Common myeloid progenitor, CD34-positive (primary cell): Measurements from ENCODE around the gene GRXCR2.
A peak's percentile ranks its signal among the peaks of the same experiment; 100 is the strongest.

Experiments used
- CTCF ChIA-PET: fragments of 350-600 bp; sonication (Branson Sonifier 250); formaldehyde crosslinking; loops from one replicate; lab custom pipeline; 2021; ENCODE audit warnings: antibody characterized with exemption; lab: Charles Lee
- POLR2A ChIA-PET: fragments of 350-600 bp; sonication (Branson Sonifier 250); formaldehyde crosslinking; loops from one replicate; lab custom pipeline; 2021; ENCODE audit warnings: antibody characterized with exemption; lab: Charles Lee
- DNase-seq, 3 donors: peaks; one replicate each; pipeline versions ENCODE4 v3.0.0 to v3.0.0-alpha.2; 2013
- H3K27ac ChIP-seq, 2 experiments: 1 replicate in 1 of 2; 2 replicates in 1 of 2; pipeline ENCODE4 v1.7.0; 2013; ENCODE audit warnings: inconsistent platforms in 2 of 2, low read length in 2 of 2, mild to moderate bottlenecking in 2 of 2, low read depth in 1 of 2, moderate library complexity in 1 of 2; ENCODE audit not compliant: severe bottlenecking in 2 of 2, insufficient read depth in 1 of 2, poor library complexity in 1 of 2
- H3K27me3 ChIP-seq, 5 experiments: replicated peaks in 2 of 5; 1 replicate in 3 of 5; 2 replicates in 2 of 5; pipeline versions ENCODE4 v1.6.1 to v1.7.0; 2013; ENCODE audit warnings: low read length in 4 of 5, mild to moderate bottlenecking in 2 of 5, moderate library complexity in 2 of 5, inconsistent platforms in 1 of 5; ENCODE audit not compliant: insufficient read depth in 5 of 5, control insufficient read depth in 4 of 5
- H3K36me3 ChIP-seq, 4 experiments: 1 replicate in 2 of 4; 2 replicates in 2 of 4; pipeline versions ENCODE4 v1.6.1 to v1.7.0; 2013; ENCODE audit warnings: low read length in 3 of 4, control low read depth in 1 of 4, mild to moderate bottlenecking in 1 of 4; ENCODE audit not compliant: control insufficient read depth in 4 of 4, insufficient read depth in 4 of 4
- H3K4me1 ChIP-seq, 4 experiments: 1 replicate in 3 of 4; 2 replicates in 1 of 4; pipeline versions ENCODE4 v1.6.1 to v1.7.1; 2013; ENCODE audit warnings: low read length in 3 of 4, mild to moderate bottlenecking in 3 of 4, control low read depth in 1 of 4, inconsistent platforms in 1 of 4, moderate library complexity in 1 of 4; ENCODE audit not compliant: control insufficient read depth in 4 of 4, insufficient read depth in 4 of 4; ENCODE audit errors: control extremely low read depth in 1 of 4
- H3K4me3 ChIP-seq, 7 experiments: 1 replicate in 4 of 7; 2 replicates in 3 of 7; pipeline versions ENCODE4 v1.5.1 to v1.7.0; 2013; ENCODE audit warnings: mild to moderate bottlenecking in 7 of 7, low read length in 6 of 7, moderate library complexity in 6 of 7, inconsistent platforms in 2 of 7, low read depth in 2 of 7, control low read depth in 1 of 7; ENCODE audit not compliant: insufficient read depth in 4 of 7, control insufficient read depth in 1 of 7; ENCODE audit errors: extremely low read depth in 1 of 7
- H3K9me3 ChIP-seq, 5 experiments: 1 replicate in 4 of 5; 2 replicates in 1 of 5; pipeline versions ENCODE4 v1.6.1 to v1.7.1; 2013; ENCODE audit warnings: low read length in 4 of 5, mild to moderate bottlenecking in 2 of 5, inconsistent platforms in 1 of 5, low read depth in 1 of 5, moderate library complexity in 1 of 5; ENCODE audit not compliant: control insufficient read depth in 4 of 5, insufficient read depth in 2 of 5; ENCODE audit errors: control extremely low read depth in 1 of 5
- WGBS: methylation state at CpG from one replicate; pipeline ENCODE4 v1.1.5; 2013; ENCODE audit not compliant: insufficient coverage; 5-methylcytosine and 5-hydroxymethylcytosine counted together

Gene GRXCR2

GRCh38 chr5:145863003-145863402 is 9.8 kb downstream of the GRXCR2 start:
- Histone ChIP-seq H3K27ac (no peak overlapping the region), H3K4me1 (peaks cover 0 to 3% (median 0%) of the 10 kb centered on the region in 4 experiments), H3K9me3 (no peaks in the 10 kb centered on the region), H3K27me3 (no peaks in the 10 kb centered on the region), H3K36me3 (no peaks in the 10 kb centered on the region), H3K4me3 (no peak overlapping the region)
- ChIA-PET CTCF (no interaction called here), POLR2A (no interaction called here)
- no peak for DNase-seq
- WGBS = 100% methylated on average over 3 of the region's 3 CpGs

GRCh38 chr5:145859897-145860296 is 12.9 kb downstream of the GRXCR2 start:
- H3K4me1 ChIP-seq = peaks cover 13 to 23% (median 17%) of the 10 kb centered on the region in 4 experiments
- CTCF ChIA-PET = interaction anchor here (1.0 to 1.4 kb wide), 2 partner anchors 10 to 32 kb away, joined by 3 read pairs; no protein-coding TSS in a partner anchor
- POLR2A ChIA-PET = no interaction called here

GRCh38 chr5:145859453-145859852 is 13.4 kb downstream of the GRXCR2 start:
- Histone ChIP-seq H3K27ac (no peak overlapping the region), H3K27me3 (no peaks in the 10 kb centered on the region), H3K9me3 (no peaks in the 10 kb centered on the region), H3K4me3 (no peak overlapping the region), H3K4me1 (peaks cover 13 to 27% (median 22%) of the 10 kb centered on the region in 4 experiments), H3K36me3 (no peaks in the 10 kb centered on the region)
- no peak for DNase-seq
- ChIA-PET CTCF (interaction anchor here (1.4 kb wide), 1 partner anchor 10 kb away, joined by 3 read pairs; no protein-coding TSS in a partner anchor), POLR2A (no interaction called here)
- WGBS = 100% methylated on average over 6 of the region's 6 CpGs

More at GRCh38 chr5:145859897-145860296, 12.9 kb downstream of the GRXCR2 start:
- H3K4me3 ChIP-seq = no peak overlapping the region
- H3K27me3 ChIP-seq = no peaks in the 10 kb centered on the region
- H3K9me3 ChIP-seq = no peaks in the 10 kb centered on the region
- H3K36me3 ChIP-seq = no peaks in the 10 kb centered on the region
- no peak for DNase-seq
- 100% methylated on average over 3 of the region's 3 CpGs for WGBS
- H3K27ac ChIP-seq = no peak overlapping the region

- H3K27ac ChIP-seq = no peak overlapping the region
- no peaks in the 10 kb centered on the region for H3K9me3 ChIP-seq
- no peak overlapping the region for H3K4me3 ChIP-seq
- H3K4me1 ChIP-seq = peaks cover 13 to 32% (median 24%) of the 10 kb centered on the region in 4 experiments
- H3K27me3 ChIP-seq = no peaks in the 10 kb centered on the region
- POLR2A ChIA-PET = no interaction called here
- H3K36me3 ChIP-seq = no peaks in the 10 kb centered on the region
- CTCF ChIA-PET = interaction anchor here (1.4 kb wide), 1 partner anchor 11 kb away, joined by 3 read pairs; no protein-coding TSS in a partner anchor
- peak in 1 of 3 donors; percentile 16 for DNase-seq
- WGBS = 74% methylated on average over 3 of the region's 4 CpGs
Measured at GRCh38 chr5:145858959-145859358, 13.9 kb downstream of the GRXCR2 start.

GRCh38 chr5:145856285-145856818 is 16.5 kb downstream of the GRXCR2 start:
- Histone ChIP-seq H3K27ac (peak overlapping the region; percentile 7 to 45), H3K4me3 (peak overlapping the region in 5 of 7 experiments; percentile 8 to 64 (median 52)), H3K36me3 (no peaks in the 10 kb centered on the region), H3K27me3 (no peaks in the 10 kb centered on the region), H3K4me1 (peaks cover 13 to 34% (median 26%) of the 10 kb centered on the region in 4 experiments), H3K9me3 (no peaks in the 10 kb centered on the region)
- DNase-seq = peak; percentile 52 to 85 (median 81)
- POLR2A ChIA-PET = interaction anchor here (0.6 kb wide), 1 partner anchor 85 kb away, joined by 6 read pairs; no protein-coding TSS in a partner anchor
- CTCF ChIA-PET = interaction anchor here (0.6 to 2.7 kb wide), 6 partner anchors 21 to 53 kb away, joined by 3 to 9 read pairs (median 4); partner anchors contain the start of gene PRELID2
- 11% methylated on average over 22 of the region's 25 CpGs for WGBS

- Histone ChIP-seq H3K4me1 (peaks cover 13 to 34% (median 26%) of the 10 kb centered on the region in 4 experiments), H3K36me3 (no peaks in the 10 kb centered on the region), H3K27me3 (no peaks in the 10 kb centered on the region), H3K27ac (peak overlapping the region; percentile 7 to 45), H3K9me3 (no peaks in the 10 kb centered on the region), H3K4me3 (peak overlapping the region in 5 of 7 experiments; percentile 8 to 64 (median 52))
- POLR2A ChIA-PET = no interaction called here
- peak in 2 of 3 donors; percentile 30 to 60 for DNase-seq
- CTCF ChIA-PET = interaction anchor here (0.7 to 2.8 kb wide), 8 partner anchors 9 to 159 kb away, joined by 3 to 15 read pairs (median 8); partner anchors contain the start of gene PRELID2
- WGBS = 65% methylated on average over 4 of the region's 4 CpGs
Measured at GRCh38 chr5:145855763-145856267, 17.0 kb downstream of the GRXCR2 start.
